Uterus (tissue), 4 donors: Measurements from ENCODE around the gene HTD2. TPM values are rescaled to one million over a fixed set of nuclear protein-coding genes. Genes with fewer than 3 reads are reported as not detected.
"Not testable (repeated sequence)": the region's sequence is repeated elsewhere in the genome, so short reads cannot be mapped to it uniquely, and the experiment has no call there.

Experiments
- DNase-seq, 2 donors: peaks; one replicate each; pipeline ENCODE4 v3.0.0-alpha.2; 2019 to 2020
- H3K27ac ChIP-seq, 2 donors: fragments of 200-600 bp; sonication (generic); 1 replicate in 1 of 2; 2 replicates in 1 of 2; pipeline ENCODE4 v1.5.1; 2016 to 2018
- H3K27me3 ChIP-seq, 2 donors: fragments of 200-600 bp; sonication (generic); one replicate each; pipeline ENCODE4 v1.5.1; 2018 to 2019; ENCODE audit warnings: control low read depth in 1 of 2
- H3K36me3 ChIP-seq, 2 donors: fragments of 200-600 bp; sonication (generic); one replicate each; pipeline ENCODE4 v1.5.1; 2019; ENCODE audit warnings: control low read depth in 1 of 2
- H3K4me1 ChIP-seq, 2 donors: fragments of 200-600 bp; sonication (generic); one replicate each; pipeline ENCODE4 v1.5.1; 2018 to 2019; ENCODE audit warnings: control low read depth in 1 of 2
- H3K4me3 ChIP-seq, 2 donors: fragments of 200-600 bp; sonication (generic); 1 replicate in 1 of 2; 2 replicates in 1 of 2; pipeline ENCODE4 v1.5.1; 2018 to 2019; ENCODE audit warnings: mild to moderate bottlenecking in 1 of 2
- H3K9me3 ChIP-seq, 2 donors: fragments of 200-600 bp; sonication (generic); one replicate each; pipeline ENCODE4 v1.5.1; 2019; ENCODE audit warnings: control low read depth in 1 of 2
- CTCF ChIP-seq, 4 experiments: fragments of 200-600 bp in 2 of 4; fragments of 450-650 bp in 2 of 4; sonication (generic) in 2 of 4; IDR thresholded peaks; one replicate each; pipeline ENCODE4 v1.5.1; 2016 to 2019; ENCODE audit warnings: antibody characterized with exemption in 4 of 4, mild to moderate bottlenecking in 2 of 4, moderate library complexity in 1 of 4
- POLR2A ChIP-seq, 2 donors: fragments of 450-650 bp; IDR thresholded peaks; one replicate each; pipeline ENCODE4 v1.6.1; 2016; ENCODE audit warnings: antibody characterized with exemption in 2 of 2, mild to moderate bottlenecking in 1 of 2, moderate library complexity in 1 of 2
- intact Hi-C: fragments of 100-400 bp; cut with DNase I; formaldehyde crosslinking; loops from one replicate; pipeline ENCODE4 v1.15.1; 2023; ENCODE audit warnings: low total_unique reads
- total RNA-seq, 4 donors: library from RNA; depleted of rRNA in 3 of 4; stranded (reverse); fragments of >200 nt in 3 of 4; gene quantifications; one replicate each; pipeline versions ENCODE4 v1.1.0 to v1.2.4, GENCODE V29; 2014 to 2023
- donor health status: DM: yes; HTN: yes; CAD: no.

Gene HTD2
- total RNA-seq, 4 donors from 2014 or later = 1.2 to 39.6 (median 7.8) TPM

DNA sequence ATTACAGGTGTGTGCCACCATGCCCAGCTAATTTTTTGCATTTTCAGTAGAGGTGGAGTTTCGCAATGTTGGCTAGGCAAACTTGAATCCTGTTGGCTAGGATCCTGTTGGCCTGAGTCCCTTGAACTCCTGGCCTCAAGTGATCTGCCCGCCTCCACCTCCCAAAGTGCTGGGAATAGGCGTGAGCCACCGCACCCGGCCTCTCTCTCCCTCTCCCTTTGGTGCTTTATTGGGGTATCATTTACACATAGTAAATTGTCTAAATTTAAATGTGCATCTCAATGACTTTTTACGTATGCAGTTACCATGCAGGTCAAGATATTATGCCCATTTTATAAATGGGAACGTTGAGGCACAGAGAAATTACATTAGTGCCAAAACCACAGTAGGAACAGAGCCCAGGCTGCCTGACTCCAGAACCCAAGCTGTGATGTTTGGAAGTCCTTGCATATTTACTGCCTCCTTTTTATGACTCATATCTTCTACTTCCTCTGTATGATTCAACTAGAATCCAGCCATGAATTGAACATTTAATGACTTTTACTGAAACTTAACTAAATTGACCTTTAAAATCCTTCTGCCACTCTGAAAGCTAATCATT is 34.3 kb upstream of the HTD2 start:
- Histone ChIP-seq H3K36me3 (no peaks in the 10 kb centered on the region), H3K27ac (no peak overlapping the region), H3K4me1 (no peaks in the 10 kb centered on the region), H3K27me3 (no peaks in the 10 kb centered on the region), H3K9me3 (no peaks in the 10 kb centered on the region), H3K4me3 (no peak overlapping the region)
- DNase-seq = no peak
- TF ChIP-seq POLR2A (IDR thresholded peaks at IDR 0.05) = no peak
- TF ChIP-seq CTCF (IDR thresholded peaks at IDR 0.05) = no peak
- intact Hi-C loops = no loop called here

DNA sequence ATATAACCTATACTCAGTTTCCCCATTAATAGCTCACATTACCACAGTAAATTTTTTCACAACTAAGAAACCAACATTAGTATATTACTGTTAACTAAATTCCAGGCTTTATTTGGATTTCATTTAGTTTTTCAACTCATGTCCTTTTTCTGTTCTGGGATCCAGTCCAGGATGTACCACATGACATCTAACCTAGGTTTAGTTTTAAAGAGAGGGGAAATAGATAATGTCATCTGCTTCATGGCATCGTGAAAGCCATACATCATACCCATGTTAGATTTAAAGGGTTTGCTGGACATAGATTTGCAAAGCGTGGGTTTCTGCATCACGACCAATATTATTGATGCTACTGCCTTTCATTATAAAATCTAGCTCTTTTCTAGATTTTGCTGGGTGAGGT is 33.4 kb upstream of the HTD2 start:
- H3K4me1 ChIP-seq = no peaks in the 10 kb centered on the region
- intact Hi-C loops = no loop called here
- H3K27me3 ChIP-seq = no peaks in the 10 kb centered on the region
- H3K27ac ChIP-seq = no peak overlapping the region
- no peaks in the 10 kb centered on the region for H3K9me3 ChIP-seq
- TF ChIP-seq CTCF (IDR thresholded peaks at IDR 0.05) = no peak
- TF ChIP-seq POLR2A (IDR thresholded peaks at IDR 0.05) = no peak
- no peak overlapping the region for H3K4me3 ChIP-seq
- H3K36me3 ChIP-seq = no peaks in the 10 kb centered on the region
- DNase-seq = no peak

- not testable (repeated sequence) for H3K27ac ChIP-seq, H3K9me3 ChIP-seq, DNase-seq
Observed at GRCh38 chr3:58273362-58273761, 33.0 kb upstream of the HTD2 start.

GRCh38 chr3:58274027-58274614 is 32.2 kb upstream of the HTD2 start:
- TF ChIP-seq CTCF (IDR thresholded peaks at IDR 0.05) (no peak), POLR2A (IDR thresholded peaks at IDR 0.05) (no peak)

More at GRCh38 chr3:58273362-58273761, 33.0 kb upstream of the HTD2 start:
- intact Hi-C loops, H3K4me3 ChIP-seq, H3K27me3 ChIP-seq, H3K4me1 ChIP-seq, H3K36me3 ChIP-seq: not testable (repeated sequence)

GRCh38 chr3:58281069-58281468 is 25.3 kb upstream of the HTD2 start:
- TF ChIP-seq POLR2A (IDR thresholded peaks at IDR 0.05) (no peak), CTCF (IDR thresholded peaks at IDR 0.05) (no peak)
- Histone ChIP-seq H3K27ac (no peak overlapping the region), H3K4me3 (no peak overlapping the region), H3K36me3 (no peaks in the 10 kb centered on the region), H3K9me3 (no peaks in the 10 kb centered on the region), H3K27me3 (no peaks in the 10 kb centered on the region), H3K4me1 (no peaks in the 10 kb centered on the region)
- DNase-seq = no peak
- intact Hi-C loops = no loop called here

More at GRCh38 chr3:58274027-58274614, 32.2 kb upstream of the HTD2 start:
- no peak overlapping the region for H3K4me3 ChIP-seq
- no peak for DNase-seq
- no peaks in the 10 kb centered on the region for H3K36me3 ChIP-seq
- H3K27me3 ChIP-seq = no peaks in the 10 kb centered on the region
- H3K4me1 ChIP-seq = no peaks in the 10 kb centered on the region
- H3K27ac ChIP-seq = no peak overlapping the region
- intact Hi-C loops = no loop called here
- no peaks in the 10 kb centered on the region for H3K9me3 ChIP-seq
